COR-L47 (cell line): Measurements from ENCODE around the gene SEC23IP.
"Not testable (repeated sequence)": the region's sequence is repeated elsewhere in the genome, so short reads cannot be mapped to it uniquely, and the experiment has no call there.

Source experiments
- DNase-seq: peaks from one replicate; lab custom pipeline; 2025; lab: John Stamatoyannopoulos, UW

SEC23IP gene

DNA sequence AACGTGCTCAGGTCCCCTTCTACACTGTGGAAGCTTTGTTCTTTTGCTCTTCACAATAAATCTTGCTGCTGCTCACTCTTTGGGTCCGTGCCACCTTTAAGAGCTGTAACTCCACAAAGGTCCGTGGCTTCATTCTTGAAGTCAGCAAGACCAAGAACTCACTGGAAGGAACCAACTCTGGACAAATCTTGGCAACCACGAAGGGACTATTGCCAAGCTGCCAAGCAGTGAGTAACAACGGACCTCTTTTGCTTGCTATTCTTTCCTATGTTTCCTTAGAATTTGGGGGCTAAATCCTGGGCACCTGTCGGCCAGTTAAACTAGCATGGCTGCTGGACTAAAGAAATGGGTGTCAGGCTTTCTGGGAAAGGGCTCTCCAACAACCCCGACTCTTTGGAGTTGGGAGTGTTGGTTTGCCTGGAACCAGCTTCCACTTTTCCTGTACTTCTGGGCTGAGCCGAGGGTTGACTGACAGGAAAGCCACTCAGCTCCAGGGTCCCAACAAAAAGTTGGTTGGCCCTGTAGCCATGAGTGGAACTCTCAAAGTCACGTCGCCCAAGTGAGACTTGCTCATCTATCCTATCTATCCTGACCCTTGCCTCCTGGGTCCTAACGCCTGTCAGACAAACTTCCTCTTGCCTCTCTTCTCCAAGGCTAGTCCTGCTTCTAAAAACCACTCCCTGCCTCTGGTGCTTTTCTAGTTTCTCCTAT, 8.5 kb upstream of the SEC23IP start:
- not testable (repeated sequence) for DNase-seq

DNA sequence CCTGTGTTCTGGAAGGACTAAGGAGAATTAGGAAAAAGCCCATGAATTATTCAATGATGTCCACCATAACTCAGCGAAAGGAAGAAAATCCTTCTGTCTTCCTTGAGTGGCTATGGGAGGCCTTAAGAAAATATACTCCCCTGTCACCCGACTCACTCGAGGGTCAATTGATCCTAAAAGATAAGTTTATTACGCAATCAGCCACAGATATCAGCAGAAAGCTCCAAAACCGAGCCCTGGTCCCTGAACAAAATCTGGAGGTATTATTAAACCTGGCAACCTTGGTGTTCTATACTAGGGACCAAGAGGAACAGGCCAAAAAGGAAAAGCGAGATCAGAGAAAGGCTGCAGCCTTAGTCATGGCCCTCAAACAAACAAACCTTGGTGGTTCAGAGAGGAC, 6.5 kb upstream of the SEC23IP start:
- not testable (repeated sequence) for DNase-seq

DNA sequence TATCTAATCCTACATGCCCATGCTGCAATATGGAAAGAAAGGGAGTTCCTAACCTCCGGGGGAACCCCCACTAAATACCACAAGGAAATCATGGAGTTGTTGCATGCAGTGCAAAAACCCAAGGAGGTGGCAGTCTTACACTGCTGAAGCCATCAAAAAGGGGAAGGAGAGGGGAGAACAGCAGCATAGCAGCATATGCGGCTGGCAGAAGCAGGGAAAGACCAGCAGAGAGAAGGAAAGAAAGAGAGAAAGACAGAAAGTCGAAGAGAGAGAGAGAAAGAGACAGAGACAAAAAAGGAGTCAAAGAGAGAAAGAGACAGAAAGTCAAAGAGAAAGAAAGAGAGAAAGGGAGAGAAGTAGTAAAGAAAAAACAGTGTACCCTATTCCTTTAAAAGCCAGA, 3.8 kb upstream of the SEC23IP start:
- not testable (repeated sequence) for DNase-seq

DNA sequence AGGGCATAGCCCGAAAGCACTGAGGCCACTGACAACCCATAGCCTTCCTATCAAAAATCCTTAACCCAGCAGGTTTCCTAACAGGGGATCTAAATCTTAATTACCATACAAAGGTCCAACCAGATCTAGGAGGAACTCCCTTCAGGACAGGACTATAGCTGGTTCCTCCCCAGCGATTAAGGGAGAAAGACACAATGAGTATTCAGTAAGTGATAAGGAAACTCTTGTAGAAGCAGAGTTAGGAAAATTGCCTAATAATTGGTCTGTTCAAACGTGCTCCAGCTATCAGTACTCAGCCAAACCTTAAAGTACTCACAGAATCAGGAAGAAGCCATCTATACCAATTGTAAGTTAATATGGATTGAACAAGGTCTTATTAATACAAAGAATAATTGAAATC, 3.3 kb upstream of the SEC23IP start:
- not testable (repeated sequence) for DNase-seq

DNA sequence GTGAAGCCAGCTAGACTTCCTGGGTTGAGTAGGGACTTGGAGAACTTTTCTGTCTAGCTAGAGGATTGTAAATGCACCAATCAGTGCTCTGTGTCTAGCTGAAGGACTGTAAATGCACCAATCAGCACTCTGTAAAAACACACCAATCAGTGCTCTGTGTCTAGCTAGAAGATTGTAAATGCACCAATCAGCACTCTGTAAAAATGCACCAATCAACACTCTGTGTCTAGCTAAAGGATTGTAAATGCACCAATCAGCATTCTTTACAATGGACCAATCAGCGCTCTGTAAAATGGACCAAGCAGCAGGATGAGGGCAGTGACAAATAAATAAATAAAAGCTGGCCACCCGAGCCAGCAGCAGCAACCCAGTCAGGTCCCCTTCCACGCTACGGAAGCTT, 2.2 kb upstream of the SEC23IP start:
- not testable (repeated sequence) for DNase-seq

DNA sequence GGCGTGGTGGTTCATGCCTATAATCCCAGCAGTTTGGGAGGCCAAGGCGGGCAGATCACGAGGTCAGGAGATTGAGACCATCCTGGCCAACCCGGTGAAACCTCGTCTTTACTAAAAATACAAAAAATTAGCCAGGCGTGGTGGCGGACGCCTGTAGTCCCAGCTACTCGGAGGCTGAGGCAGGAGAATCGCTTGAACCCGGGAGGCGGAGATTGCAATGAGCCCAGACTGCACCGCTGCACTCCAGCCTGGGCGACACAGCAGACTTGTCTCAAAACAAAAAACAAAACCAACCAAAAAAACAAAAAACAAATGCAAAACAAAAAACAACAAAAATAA, 712 bp upstream of the SEC23IP start:
- not testable (repeated sequence) for DNase-seq

DNA sequence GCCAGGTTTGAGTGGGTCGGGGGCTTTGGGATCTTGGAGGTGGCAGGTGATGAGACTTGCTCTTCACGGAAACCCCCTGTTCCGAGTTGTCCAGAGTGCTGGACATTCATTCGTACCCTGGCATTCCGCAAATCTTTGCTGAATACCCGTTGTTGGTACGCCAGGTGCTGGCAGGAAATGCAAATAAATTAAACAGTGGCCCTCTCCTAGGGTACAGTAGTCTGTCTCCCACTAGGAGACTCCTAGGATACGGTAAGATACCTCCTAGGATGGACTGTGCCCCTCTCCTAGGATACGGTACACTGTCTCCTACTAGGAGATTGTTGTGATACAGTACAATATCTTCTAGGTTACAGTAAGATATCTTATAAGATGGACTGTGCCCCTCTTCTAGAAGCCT, 544 bp downstream of the SEC23IP start:
- no peak for DNase-seq

DNA sequence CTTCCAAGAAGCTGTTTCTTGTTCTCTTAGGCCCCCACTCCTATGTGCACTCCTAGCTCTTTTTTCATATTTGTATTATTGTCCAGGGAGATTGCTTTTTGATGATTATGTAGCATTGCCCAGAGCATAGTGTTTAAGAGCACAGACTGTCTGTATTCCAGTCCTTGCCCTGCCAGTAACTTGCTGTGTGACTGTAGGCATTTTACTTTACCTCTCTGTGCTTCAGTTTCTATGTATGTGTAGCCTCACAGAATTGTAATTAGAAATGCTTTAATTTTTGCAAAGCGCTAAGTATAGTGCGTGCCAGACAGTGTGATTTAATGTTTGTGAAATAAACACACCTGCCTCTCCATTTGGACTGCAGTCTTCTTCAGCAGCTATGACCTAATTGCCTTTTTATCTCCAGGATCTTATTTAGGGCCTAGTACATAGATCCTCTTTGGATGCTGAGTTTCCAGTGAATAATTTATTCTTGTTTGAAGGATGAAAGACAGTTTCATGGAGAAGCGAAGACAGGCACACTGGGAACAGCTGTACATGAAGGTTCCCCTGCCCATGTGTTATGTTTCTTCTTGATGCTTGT, 1.4 kb downstream of the SEC23IP start:
- no peak for DNase-seq

DNA sequence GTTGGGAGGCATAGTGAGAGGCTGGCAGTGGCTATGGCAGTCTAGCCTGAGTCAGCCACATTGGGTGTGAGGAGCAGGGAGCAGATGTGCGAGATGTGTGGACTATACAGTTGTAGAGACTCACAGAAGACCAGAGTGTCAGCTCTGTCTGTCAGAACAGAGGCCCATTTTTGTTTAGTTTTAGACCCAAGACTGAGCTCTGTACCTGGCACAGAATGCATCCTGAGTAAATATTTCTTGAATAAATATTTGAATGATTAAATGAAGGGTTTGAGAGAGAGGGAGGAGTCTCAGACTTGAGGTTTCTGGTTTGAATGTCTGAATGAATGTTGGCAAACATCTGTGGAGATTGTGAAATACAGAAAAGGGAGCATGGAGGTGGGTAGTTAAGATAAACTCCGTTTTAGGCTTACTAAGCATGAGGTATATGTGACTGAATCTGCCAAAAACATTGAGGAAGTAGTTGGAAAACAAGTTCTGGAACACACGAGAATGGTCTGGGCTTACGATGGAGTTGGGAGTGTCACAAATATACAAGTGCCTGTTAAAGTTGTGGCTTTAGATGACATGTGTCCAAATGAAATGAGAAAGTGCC, 3.6 kb downstream of the SEC23IP start:
- no peak for DNase-seq

DNA sequence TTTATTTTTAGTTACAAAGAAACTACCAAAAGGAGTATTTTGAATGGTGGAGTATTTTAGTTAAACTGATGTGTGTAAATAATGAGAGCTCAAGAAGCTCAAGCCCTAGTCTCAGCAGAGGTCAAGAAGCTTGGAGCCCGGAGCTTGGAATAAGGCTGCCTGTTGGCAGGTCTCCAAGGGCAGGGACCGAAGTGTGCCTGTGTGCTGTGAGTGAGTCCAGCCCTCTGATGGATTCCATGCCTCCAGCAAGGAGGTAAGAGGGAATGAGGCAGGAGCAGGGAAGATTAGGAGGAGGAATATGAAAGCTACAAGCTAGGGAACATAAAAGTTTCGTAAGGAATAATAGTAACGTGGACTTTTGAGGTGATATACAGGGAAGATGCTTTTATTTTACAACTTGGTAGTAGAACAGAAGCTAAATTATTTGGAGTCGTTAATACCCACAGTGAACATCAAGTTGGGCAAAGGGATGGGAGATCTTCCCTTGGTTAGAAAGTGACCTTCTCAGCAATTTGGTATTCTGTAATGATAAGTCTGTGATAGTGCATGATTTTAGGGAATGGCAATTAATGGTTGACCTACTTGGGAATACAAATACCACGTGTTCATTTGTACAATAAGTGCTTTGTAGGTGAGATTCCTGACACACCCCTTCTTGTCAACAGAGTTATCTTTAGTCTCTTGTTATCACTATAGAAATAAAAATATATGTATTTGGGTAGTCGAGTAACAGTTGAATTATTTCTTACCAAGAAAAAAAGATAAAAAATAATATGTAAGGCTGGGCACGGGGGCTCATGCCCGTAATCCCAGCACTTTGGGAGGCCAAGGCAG, 4.6 kb downstream of the SEC23IP start:
- no peak for DNase-seq

DNA sequence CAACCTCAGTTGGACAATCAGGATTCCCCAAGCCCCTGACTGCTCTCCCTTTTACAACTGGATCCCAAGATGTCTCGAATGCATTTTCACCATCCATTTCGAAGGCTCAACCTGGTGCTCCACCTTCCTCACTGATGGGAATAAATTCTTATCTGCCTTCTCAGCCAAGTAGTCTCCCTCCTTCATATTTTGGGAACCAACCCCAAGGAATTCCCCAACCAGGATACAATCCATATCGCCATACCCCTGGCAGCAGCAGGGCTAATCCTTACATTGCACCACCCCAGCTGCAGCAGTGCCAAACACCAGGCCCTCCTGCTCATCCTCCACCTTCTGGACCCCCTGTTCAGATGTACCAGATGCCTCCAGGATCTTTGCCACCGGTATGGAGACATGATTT, 6.0 kb downstream of the SEC23IP start:
- DNase-seq = no peak

DNA sequence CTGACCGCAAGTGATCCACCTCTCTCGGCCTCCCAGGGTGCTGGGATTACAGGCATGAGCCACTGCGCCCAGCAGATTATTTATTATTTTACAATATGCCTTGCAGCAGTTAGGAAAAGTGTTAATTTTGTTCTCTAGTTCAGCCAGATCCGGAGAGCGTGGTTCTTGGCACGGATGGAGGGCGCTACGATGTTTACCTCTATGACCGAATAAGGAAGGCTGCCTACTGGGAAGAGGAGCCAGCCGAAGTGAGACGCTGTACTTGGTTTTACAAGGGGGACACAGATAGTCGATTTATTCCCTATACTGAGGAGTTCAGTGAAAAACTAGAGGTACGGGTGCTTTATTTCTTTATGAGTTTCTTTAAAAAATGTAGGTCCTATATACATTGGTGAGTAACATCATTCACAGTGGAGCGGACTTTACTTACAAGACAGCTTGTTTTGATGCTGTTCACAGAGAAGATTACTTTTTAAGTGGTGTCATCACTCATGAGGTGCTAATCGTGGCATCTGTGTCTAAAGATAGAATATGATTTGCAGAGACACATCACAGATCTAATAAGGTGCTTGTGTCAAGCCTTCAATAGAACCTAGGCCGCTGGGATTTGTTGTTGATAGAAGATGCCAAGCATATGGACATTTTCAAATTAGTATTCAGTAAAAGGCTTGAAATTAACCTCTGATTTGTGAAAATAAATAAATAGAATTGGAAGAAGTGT, 11.6 kb downstream of the SEC23IP start:
- DNase-seq = no peak

DNA sequence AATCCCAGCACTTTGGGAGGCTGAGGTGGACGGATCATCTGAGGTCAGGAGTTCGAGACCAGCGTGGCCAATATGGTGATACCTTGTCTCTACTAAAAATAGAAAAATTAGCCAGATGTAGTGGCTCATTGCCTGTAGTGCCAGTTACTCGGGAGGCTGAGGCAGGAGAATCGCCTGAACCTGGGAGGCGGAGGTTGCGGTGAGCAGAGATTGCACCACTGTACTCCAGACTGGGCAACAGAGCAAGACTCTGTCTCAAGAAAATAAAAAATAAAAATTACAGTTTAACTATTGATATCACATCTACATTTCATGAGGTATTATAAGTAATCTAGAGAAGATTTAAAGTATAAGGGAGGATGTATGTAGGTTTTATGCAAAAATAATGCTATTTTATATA, 15.2 kb downstream of the SEC23IP start:
- not testable (repeated sequence) for DNase-seq

DNA sequence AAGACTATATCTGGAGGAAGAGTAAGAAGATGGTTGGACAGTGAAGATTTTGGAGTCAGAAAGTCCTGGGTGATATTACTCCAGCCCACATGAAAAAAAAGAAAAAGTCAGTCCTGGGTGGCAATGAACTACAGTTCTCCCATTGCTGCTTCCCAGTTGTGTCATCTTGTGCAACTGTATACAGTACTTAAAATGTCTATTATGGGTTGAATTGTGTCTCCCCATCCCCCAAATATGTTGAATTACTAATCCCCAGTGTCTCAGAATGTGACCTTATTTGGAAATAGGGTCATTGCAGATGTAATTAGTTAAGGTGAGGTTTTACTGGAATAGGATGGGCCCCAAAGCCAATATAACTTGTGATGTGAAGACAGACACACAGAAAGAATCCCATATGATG, 15.6 kb downstream of the SEC23IP start:
- DNase-seq = no peak

DNA sequence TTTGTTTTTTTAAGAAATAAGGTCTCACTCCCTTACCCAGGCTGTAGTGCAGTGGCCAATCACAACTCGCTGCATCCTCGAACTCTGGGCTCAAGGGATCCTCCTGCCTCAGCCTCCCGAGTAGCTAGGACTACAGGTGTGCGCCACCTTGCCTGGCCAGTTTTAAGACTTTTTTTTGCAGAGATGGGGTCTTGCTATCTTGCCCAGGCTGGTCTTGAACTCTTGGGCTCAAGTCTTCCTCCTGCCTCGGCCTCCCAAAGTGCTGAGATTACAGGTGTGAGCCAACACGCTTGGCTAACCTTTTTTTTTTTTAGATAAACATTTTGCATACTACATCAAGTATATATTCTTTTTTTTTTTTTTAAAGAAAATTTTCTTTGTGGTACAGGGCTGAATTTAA, 18.2 kb downstream of the SEC23IP start:
- DNase-seq = no peak

DNA sequence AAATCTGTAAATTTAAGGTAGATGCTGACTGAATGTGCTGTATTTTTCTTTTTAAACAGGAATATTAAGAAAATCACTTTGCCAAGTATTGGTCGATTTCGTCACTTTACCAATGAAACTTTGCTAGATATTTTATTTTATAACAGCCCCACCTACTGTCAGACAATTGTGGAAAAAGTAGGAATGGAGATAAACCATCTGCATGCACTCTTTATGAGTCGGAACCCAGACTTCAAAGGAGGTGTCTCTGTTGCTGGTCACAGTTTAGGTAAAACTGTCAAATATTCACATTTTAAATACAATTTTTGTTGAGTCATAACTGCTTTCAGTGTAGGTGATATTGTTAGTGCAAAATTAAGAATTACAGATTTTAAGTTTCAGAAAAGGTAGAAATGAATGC, 25.2 kb downstream of the SEC23IP start:
- no peak for DNase-seq

DNA sequence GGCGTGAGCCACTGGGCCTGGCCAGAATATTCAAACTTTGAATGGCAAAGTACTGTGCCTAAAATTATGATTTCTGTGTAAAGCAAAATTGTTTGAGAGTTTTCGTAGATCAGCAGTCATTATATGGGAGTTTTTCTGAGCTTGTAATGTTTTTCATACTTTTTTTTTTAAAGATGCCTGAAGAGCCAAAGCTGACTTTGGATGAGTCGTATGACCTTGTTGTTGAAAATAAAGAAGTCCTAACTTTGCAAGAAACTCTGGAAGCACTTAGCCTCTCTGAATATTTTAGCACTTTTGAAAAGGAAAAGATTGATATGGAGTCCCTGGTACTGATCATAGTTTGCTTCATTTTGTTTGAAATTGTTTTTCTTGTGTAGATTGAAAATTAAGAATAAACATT, 26.7 kb downstream of the SEC23IP start:
- DNase-seq = no peak

DNA sequence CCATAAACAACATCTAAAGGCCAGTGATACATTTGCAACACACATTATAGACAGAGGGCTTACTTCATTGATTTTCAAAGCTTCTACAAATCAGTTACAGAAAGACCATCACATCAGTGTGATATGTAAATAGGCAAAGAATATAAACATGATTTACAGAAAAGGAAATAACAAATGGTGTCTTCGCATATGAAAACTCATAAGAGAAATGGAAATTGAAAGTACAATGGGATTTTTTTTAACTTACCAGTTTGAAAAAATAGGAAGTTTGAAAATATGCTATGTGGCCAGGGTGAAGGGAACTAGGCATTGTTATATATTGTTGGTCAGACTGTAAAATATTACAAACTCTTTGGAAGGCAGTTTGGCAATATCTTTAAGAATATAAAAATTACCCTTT, 27.3 kb downstream of the SEC23IP start:
- DNase-seq = no peak

DNA sequence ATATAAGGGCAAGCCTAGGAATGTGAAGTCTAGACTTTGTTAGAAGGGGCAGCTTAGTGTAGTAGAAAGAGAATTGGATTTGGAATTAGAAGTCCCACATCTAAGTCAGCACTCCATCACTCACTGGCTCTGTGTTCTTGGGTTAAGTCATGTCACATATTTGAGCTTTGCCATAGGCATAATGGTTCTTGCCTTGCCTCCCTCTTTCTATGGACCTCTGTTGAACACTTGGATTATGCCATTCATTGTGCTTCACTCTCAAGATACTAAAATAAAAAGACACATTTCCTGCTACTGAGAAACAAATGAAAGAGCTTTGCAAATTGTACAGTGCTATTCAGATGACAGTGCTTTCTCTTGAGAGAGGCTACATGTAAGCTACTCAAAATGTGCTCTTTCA, 35.9 kb downstream of the SEC23IP start:
- no peak for DNase-seq

DNA sequence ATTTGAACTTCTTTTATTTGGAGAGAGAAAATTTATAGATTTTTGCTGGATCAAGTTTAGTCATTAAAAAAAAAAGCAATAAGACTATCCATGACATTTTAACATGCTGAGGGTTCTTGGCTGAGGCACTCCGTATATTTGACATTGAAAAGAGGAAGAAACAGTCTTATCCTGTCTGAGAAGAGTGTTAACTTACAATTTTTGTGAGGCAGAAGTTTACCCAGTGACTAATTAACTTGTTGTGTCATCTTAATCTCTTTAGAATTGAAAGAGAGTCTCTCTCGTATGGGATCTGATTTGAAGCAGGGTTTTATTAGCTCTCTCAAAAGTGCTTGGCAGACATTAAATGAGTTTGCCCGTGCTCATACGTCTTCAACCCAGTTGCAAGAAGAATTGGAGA, 39.3 kb downstream of the SEC23IP start:
- DNase-seq = no peak

DNA sequence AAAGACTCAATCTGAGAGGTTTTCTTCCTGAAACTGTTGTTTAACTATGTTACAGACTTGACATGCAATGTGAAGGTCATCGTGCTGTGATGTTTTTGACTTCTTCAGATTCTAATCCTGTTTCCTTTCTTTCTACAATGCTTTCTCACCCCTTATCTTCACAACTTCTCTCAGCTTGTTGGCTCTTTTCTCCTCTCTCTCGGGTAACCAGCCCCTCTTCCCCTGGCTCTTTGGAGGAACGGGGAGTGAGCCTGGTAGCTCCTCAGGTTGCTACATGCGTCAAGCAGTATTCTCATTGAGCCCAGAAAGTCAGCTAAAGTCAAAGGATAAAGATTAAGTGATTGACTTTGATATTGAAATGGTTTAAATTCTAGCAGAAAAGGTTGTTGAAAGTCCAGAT, 40.1 kb downstream of the SEC23IP start:
- no peak for DNase-seq

DNA sequence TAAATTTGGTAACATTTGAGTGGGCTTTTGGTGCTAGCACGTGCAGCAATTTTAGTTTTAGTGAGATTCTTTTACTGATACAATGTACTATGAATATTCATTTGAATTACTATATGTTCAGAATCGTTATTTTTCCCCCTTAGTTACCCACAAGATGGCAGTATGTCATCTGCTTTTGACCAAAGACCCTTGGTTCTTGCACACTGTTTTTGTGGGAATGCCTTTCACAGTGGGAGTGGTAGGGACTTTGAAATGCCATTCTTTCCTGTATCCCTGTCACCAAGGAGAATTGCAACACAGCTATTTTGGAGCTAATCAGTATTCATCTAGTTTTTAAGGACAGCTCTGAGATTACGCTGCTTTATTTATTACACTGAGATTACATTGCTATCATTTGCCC, 40.6 kb downstream of the SEC23IP start:
- peak; percentile 34 for DNase-seq
